ENCODE data around the gene RNU5D-1. TPM values are rescaled to one million over a fixed set of nuclear protein-coding genes. Genes with fewer than 3 reads are reported as not detected.

Gene RNU5D-1
- total RNA-seq, 2 donors from 2014 or later, result not detected

- Mint-ChIP-seq H3K27me3 (ENCODE audit: low read depth) (no peaks in the 10 kb centered on the region), H3K27ac (peak overlapping the region; percentile 92), H3K9me3 (no peaks in the 10 kb centered on the region), H3K36me3 (ENCODE audit: insufficient read depth in 2 of 2) (peaks cover 0 to 2% of the 10 kb centered on the region in 2 donors), H3K4me3 (peak overlapping the region; percentile 80 to 85), H3K4me1 (ENCODE audit: low read depth) (peaks cover 87% of the 10 kb centered on the region)
- peak in 1 of 2 donors; percentile 38 for DNase-seq
- no peak for ATAC-seq (replicated peaks in 1 of 2)
Measured at GRCh38 chr1:44723064-44723463, 7.9 kb downstream of the RNU5D-1 start.

GRCh38 chr1:44721485-44722361 lies 9.2 kb downstream of the RNU5D-1 start:
- DNase-seq (peak; percentile 86 to 91), ATAC-seq (replicated peaks in 1 of 2) (peak; percentile 83 to 84)
- Mint-ChIP-seq H3K4me3 (peak overlapping the region; percentile 62 to 71), H3K4me1 (ENCODE audit: low read depth) (peaks cover 88% of the 10 kb centered on the region), H3K27ac (peak overlapping the region; percentile 99), H3K9me3 (no peaks in the 10 kb centered on the region), H3K27me3 (ENCODE audit: low read depth) (no peaks in the 10 kb centered on the region), H3K36me3 (ENCODE audit: insufficient read depth in 2 of 2) (peaks cover 0 to 2% of the 10 kb centered on the region in 2 donors)

- H3K27ac Mint-ChIP-seq, result peak overlapping the region; percentile 99
Measured at GRCh38 chr1:44720281-44720680, 10.7 kb downstream of the RNU5D-1 start.

GRCh38 chr1:44719318-44719717 lies 11.7 kb downstream of the RNU5D-1 start:
- Mint-ChIP-seq H3K4me3 (no peak overlapping the region), H3K4me1 (ENCODE audit: low read depth) (peaks cover 87% of the 10 kb centered on the region)

More at GRCh38 chr1:44720281-44720680, 10.7 kb downstream of the RNU5D-1 start:
- Mint-ChIP-seq H3K4me1 (ENCODE audit: low read depth) (peaks cover 87% of the 10 kb centered on the region), H3K27me3 (ENCODE audit: low read depth) (no peaks in the 10 kb centered on the region), H3K36me3 (ENCODE audit: insufficient read depth in 2 of 2) (peaks cover 0 to 2% of the 10 kb centered on the region in 2 donors), H3K4me3 (peak overlapping the region in 1 of 2 donors; percentile 62), H3K9me3 (no peaks in the 10 kb centered on the region)
- ATAC-seq (replicated peaks in 1 of 2) (peak; percentile 3 to 14), DNase-seq (no peak)

GRCh38 chr1:44718091-44718490 lies 12.9 kb downstream of the RNU5D-1 start:
- Mint-ChIP-seq H3K4me1 (ENCODE audit: low read depth) (peaks cover 77% of the 10 kb centered on the region), H3K27ac (no peak overlapping the region), H3K27me3 (ENCODE audit: low read depth) (no peaks in the 10 kb centered on the region), H3K9me3 (no peaks in the 10 kb centered on the region), H3K36me3 (ENCODE audit: insufficient read depth in 2 of 2) (no peaks in the 10 kb centered on the region), H3K4me3 (peak overlapping the region; percentile 30 to 54)
- ATAC-seq (replicated peaks in 1 of 2) (no peak), DNase-seq (no peak)

More at GRCh38 chr1:44719318-44719717, 11.7 kb downstream of the RNU5D-1 start:
- Mint-ChIP-seq H3K9me3 (no peaks in the 10 kb centered on the region), H3K36me3 (ENCODE audit: insufficient read depth in 2 of 2) (no peaks in the 10 kb centered on the region), H3K27ac (no peak overlapping the region), H3K27me3 (ENCODE audit: low read depth) (no peaks in the 10 kb centered on the region)
- ATAC-seq (replicated peaks in 1 of 2) (no peak), DNase-seq (no peak)

GRCh38 chr1:44717653-44718052 lies 13.3 kb downstream of the RNU5D-1 start:
- Mint-ChIP-seq H3K36me3 (ENCODE audit: insufficient read depth in 2 of 2) (no peaks in the 10 kb centered on the region), H3K9me3 (no peaks in the 10 kb centered on the region), H3K4me1 (ENCODE audit: low read depth) (peaks cover 73% of the 10 kb centered on the region), H3K4me3 (peak overlapping the region; percentile 30 to 54), H3K27ac (peak overlapping the region; percentile 2), H3K27me3 (ENCODE audit: low read depth) (no peaks in the 10 kb centered on the region)
- DNase-seq, result no peak
- ATAC-seq (replicated peaks in 1 of 2), result no peak

GRCh38 chr1:44717156-44717555 lies 13.8 kb downstream of the RNU5D-1 start:
- ATAC-seq (replicated peaks in 1 of 2), result no peak
- no peaks in the 10 kb centered on the region for H3K36me3 Mint-ChIP-seq (ENCODE audit: insufficient read depth in 2 of 2)
- no peak overlapping the region for H3K27ac Mint-ChIP-seq

GRCh38 chr1:44714944-44715571 lies 15.9 kb downstream of the RNU5D-1 start:
- Mint-ChIP-seq H3K27me3 (ENCODE audit: low read depth) (no peaks in the 10 kb centered on the region), H3K4me1 (ENCODE audit: low read depth) (peaks cover 48% of the 10 kb centered on the region), H3K27ac (no peak overlapping the region), H3K4me3 (peak overlapping the region; percentile 61 to 67), H3K9me3 (no peaks in the 10 kb centered on the region), H3K36me3 (ENCODE audit: insufficient read depth in 2 of 2) (no peaks in the 10 kb centered on the region)
- peak; percentile 65 to 74 for ATAC-seq (replicated peaks in 1 of 2)
- DNase-seq, result peak; percentile 60 to 72

More at GRCh38 chr1:44717156-44717555, 13.8 kb downstream of the RNU5D-1 start:
- DNase-seq, result no peak
- Mint-ChIP-seq H3K4me3 (peak overlapping the region in 1 of 2 donors; percentile 54), H3K27me3 (ENCODE audit: low read depth) (no peaks in the 10 kb centered on the region), H3K9me3 (no peaks in the 10 kb centered on the region), H3K4me1 (ENCODE audit: low read depth) (peaks cover 68% of the 10 kb centered on the region)

- peaks cover 43% of the 10 kb centered on the region for H3K4me1 Mint-ChIP-seq (ENCODE audit: low read depth)
- DNase-seq, result no peak
- H3K27ac Mint-ChIP-seq, result no peak overlapping the region
- H3K36me3 Mint-ChIP-seq (ENCODE audit: insufficient read depth in 2 of 2), result no peaks in the 10 kb centered on the region
- H3K27me3 Mint-ChIP-seq (ENCODE audit: low read depth), result no peaks in the 10 kb centered on the region
- H3K9me3 Mint-ChIP-seq, result no peaks in the 10 kb centered on the region
- H3K4me3 Mint-ChIP-seq, result peak overlapping the region in 1 of 2 donors; percentile 61
- peak in 1 of 2 donors; percentile 10 for ATAC-seq (replicated peaks in 1 of 2)
Measured at GRCh38 chr1:44714532-44714931, 16.4 kb downstream of the RNU5D-1 start.

GRCh38 chr1:44713321-44713781 lies 17.6 kb downstream of the RNU5D-1 start:
- Mint-ChIP-seq H3K27me3 (ENCODE audit: low read depth) (peaks cover 5% of the 10 kb centered on the region), H3K36me3 (ENCODE audit: insufficient read depth in 2 of 2) (no peaks in the 10 kb centered on the region), H3K4me1 (ENCODE audit: low read depth) (peaks cover 41% of the 10 kb centered on the region), H3K9me3 (no peaks in the 10 kb centered on the region), H3K4me3 (no peak overlapping the region), H3K27ac (no peak overlapping the region)
- no peak for DNase-seq
- no peak for ATAC-seq (replicated peaks in 1 of 2)

GRCh38 chr1:44707959-44708831 lies 22.8 kb downstream of the RNU5D-1 start:
- Mint-ChIP-seq H3K4me1 (ENCODE audit: low read depth) (peaks cover 21% of the 10 kb centered on the region), H3K27ac (peak overlapping the region; percentile 6), H3K36me3 (ENCODE audit: insufficient read depth in 2 of 2) (no peaks in the 10 kb centered on the region), H3K4me3 (peak overlapping the region; percentile 58 to 83), H3K27me3 (ENCODE audit: low read depth) (peaks cover 5% of the 10 kb centered on the region), H3K9me3 (no peaks in the 10 kb centered on the region)
- ATAC-seq (replicated peaks in 1 of 2), result peak; percentile 60 to 68
- peak in 1 of 2 donors; percentile 35 for DNase-seq

- peak in 1 of 2 donors; percentile 29 for ATAC-seq (replicated peaks in 1 of 2)
- Mint-ChIP-seq H3K4me1 (ENCODE audit: low read depth) (peaks cover 21% of the 10 kb centered on the region), H3K36me3 (ENCODE audit: insufficient read depth in 2 of 2) (no peaks in the 10 kb centered on the region), H3K27ac (no peak overlapping the region), H3K27me3 (ENCODE audit: low read depth) (peaks cover 5% of the 10 kb centered on the region), H3K4me3 (no peak overlapping the region), H3K9me3 (no peaks in the 10 kb centered on the region)
- DNase-seq, result no peak
Measured at GRCh38 chr1:44707112-44707881, 23.7 kb downstream of the RNU5D-1 start.
